ENCODE measurements around the gene IP6K2. TPM values are rescaled to one million over a fixed set of nuclear protein-coding genes. Genes with fewer than 3 reads are reported as not detected.

IP6K2 gene
- total and polyA plus RNA-seq, 10 of the 15 experiments (the other 5 are each of a cell fraction or from before 2014, with no cell fraction given), result 25.8 to 95.9 (median 69.0) TPM

GRCh38 chr3:48679411-48680391, 37.3 kb downstream of the IP6K2 start:
- intact Hi-C loops (cut with micrococcal nuclease; ENCODE audit: unreplicated experiment) (no loop called here), in situ Hi-C loops (cut with MboI) (no loop called here)
- Histone ChIP-seq H3K4me3 (no peak overlapping the region), H3K27me3 (replicated peaks in 1 of 2; ENCODE audit: control insufficient read depth in 2 of 2, insufficient read depth in 2 of 2, low read length in 1 of 2) (no peaks in the 10 kb centered on the region), H3K27ac (ENCODE audit: control insufficient read depth, insufficient read depth) (no peak overlapping the region), H3K9me3 (replicated peaks; ENCODE audit: control insufficient read depth, insufficient read depth, low read length) (no peaks in the 10 kb centered on the region), H2AFZ (ENCODE audit: control insufficient read depth, low read depth, low read length) (no peak overlapping the region), H4K20me1 (ENCODE audit: control insufficient read depth, insufficient read depth) (no peaks in the 10 kb centered on the region), H3K79me2 (ENCODE audit: control insufficient read depth, insufficient read depth, low read length) (peaks cover 16% of the 10 kb centered on the region), H3K9ac (ENCODE audit: control insufficient read depth, insufficient read depth, low read length) (no peak overlapping the region), H3K36me3 (ENCODE audit: control insufficient read depth in 2 of 2, insufficient read depth in 2 of 2, low read length in 1 of 2) (peaks cover 8 to 24% of the 10 kb centered on the region in 2 experiments), H3K4me1 (ENCODE audit: control insufficient read depth, insufficient read depth, low read length) (peaks cover 15% of the 10 kb centered on the region), H3K4me2 (ENCODE audit: control insufficient read depth, insufficient read depth) (no peak overlapping the region)
- TF ChIP-seq SPI1 (IDR thresholded peaks at IDR 0.05; ENCODE audit: borderline replicate concordance, insufficient read depth, low read depth, low read length), result peak; percentile 99
- no peak for TF ChIP-seq PML (IDR thresholded peaks at IDR 0.05; ENCODE audit: low read length)
- DNase-seq (ENCODE audit: low read depth, low spot score) (no peak), ATAC-seq (peak; percentile 86), FAIRE-seq (peak; percentile 77)
- SMC1A ChIA-PET (ENCODE audit: uncharacterized antibody, unreplicated experiment), result no interaction called here
- RAD21 ChIA-PET (ENCODE audit: unreplicated experiment), result no interaction called here
- BruUV-seq (replicated peaks), result no TSS peak
- 50% methylated on average over 20 of the region's 20 CpGs for WGBS (ENCODE audit: insufficient coverage, insufficient replicate concordance, low lambda C conversion rate, missing lambda C conversion rate)
- POLR2A ChIA-PET, result interaction anchor here (0.6 to 0.7 kb wide), 2 partner anchors 12 to 121 kb away, joined by 4 to 7 read pairs; no protein-coding TSS in a partner anchor
- CTCF ChIA-PET, result interaction anchor here (0.6 kb wide), 1 partner anchor 134 kb away, joined by 3 read pairs; no protein-coding TSS in a partner anchor

- H3K79me2 ChIP-seq (ENCODE audit: control insufficient read depth, insufficient read depth, low read length), result peaks cover 7% of the 10 kb centered on the region
- no peak overlapping the region for H3K9ac ChIP-seq (ENCODE audit: control insufficient read depth, insufficient read depth, low read length)
- no peak overlapping the region for H3K4me3 ChIP-seq
- H3K4me1 ChIP-seq (ENCODE audit: control insufficient read depth, insufficient read depth, low read length), result peaks cover 11% of the 10 kb centered on the region
- no peak overlapping the region for H3K27ac ChIP-seq (ENCODE audit: control insufficient read depth, insufficient read depth)
- FAIRE-seq (no peak), ATAC-seq (no peak), DNase-seq (ENCODE audit: low read depth, low spot score) (no peak)
- H3K36me3 ChIP-seq (ENCODE audit: control insufficient read depth in 2 of 2, insufficient read depth in 2 of 2, low read length in 1 of 2), result peaks cover 10 to 25% of the 10 kb centered on the region in 2 experiments
- TF ChIP-seq POLR2AphosphoS2 (IDR thresholded peaks at IDR 0.05; ENCODE audit: low read depth, low read length) (peak; percentile 15; the same call in 1 of the 2 replicates), NFXL1 (IDR thresholded peaks at IDR 0.05; ENCODE audit: borderline replicate concordance) (no peak)
- TF ChIP-seq, protein P1, sequence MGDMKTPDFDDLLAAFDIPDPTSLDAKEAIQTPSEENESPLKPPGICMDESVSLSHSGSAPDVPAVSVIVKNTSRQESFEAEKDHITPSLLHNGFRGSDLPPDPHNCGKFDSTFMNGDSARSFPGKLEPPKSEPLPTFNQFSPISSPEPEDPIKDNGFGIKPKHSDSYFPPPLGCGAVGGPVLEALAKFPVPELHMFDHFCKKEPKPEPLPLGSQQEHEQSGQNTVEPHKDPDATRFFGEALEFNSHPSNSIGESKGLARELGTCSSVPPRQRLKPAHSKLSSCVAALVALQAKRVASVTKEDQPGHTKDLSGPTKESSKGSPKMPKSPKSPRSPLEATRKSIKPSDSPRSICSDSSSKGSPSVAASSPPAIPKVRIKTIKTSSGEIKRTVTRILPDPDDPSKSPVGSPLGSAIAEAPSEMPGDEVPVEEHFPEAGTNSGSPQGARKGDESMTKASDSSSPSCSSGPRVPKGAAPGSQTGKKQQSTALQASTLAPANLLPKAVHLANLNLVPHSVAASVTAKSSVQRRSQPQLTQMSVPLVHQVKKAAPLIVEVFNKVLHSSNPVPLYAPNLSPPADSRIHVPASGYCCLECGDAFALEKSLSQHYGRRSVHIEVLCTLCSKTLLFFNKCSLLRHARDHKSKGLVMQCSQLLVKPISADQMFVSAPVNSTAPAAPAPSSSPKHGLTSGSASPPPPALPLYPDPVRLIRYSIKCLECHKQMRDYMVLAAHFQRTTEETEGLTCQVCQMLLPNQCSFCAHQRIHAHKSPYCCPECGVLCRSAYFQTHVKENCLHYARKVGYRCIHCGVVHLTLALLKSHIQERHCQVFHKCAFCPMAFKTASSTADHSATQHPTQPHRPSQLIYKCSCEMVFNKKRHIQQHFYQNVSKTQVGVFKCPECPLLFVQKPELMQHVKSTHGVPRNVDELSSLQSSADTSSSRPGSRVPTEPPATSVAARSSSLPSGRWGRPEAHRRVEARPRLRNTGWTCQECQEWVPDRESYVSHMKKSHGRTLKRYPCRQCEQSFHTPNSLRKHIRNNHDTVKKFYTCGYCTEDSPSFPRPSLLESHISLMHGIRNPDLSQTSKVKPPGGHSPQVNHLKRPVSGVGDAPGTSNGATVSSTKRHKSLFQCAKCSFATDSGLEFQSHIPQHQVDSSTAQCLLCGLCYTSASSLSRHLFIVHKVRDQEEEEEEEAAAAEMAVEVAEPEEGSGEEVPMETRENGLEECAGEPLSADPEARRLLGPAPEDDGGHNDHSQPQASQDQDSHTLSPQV (IDR thresholded peaks at IDR 0.05), result no peak
- TF ChIP-seq, protein P2, sequence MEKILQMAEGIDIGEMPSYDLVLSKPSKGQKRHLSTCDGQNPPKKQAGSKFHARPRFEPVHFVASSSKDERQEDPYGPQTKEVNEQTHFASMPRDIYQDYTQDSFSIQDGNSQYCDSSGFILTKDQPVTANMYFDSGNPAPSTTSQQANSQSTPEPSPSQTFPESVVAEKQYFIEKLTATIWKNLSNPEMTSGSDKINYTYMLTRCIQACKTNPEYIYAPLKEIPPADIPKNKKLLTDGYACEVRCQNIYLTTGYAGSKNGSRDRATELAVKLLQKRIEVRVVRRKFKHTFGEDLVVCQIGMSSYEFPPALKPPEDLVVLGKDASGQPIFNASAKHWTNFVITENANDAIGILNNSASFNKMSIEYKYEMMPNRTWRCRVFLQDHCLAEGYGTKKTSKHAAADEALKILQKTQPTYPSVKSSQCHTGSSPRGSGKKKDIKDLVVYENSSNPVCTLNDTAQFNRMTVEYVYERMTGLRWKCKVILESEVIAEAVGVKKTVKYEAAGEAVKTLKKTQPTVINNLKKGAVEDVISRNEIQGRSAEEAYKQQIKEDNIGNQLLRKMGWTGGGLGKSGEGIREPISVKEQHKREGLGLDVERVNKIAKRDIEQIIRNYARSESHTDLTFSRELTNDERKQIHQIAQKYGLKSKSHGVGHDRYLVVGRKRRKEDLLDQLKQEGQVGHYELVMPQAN (conservative IDR thresholded peaks at IDR 0.05), result no peak
- WGBS (ENCODE audit: insufficient coverage, insufficient replicate concordance, low lambda C conversion rate, missing lambda C conversion rate), result 96% methylated on average over 24 of the region's 24 CpGs
- ChIA-PET POLR2A (interaction anchor here (0.6 to 0.7 kb wide), 3 partner anchors 12 to 429 kb away, joined by 3 to 7 read pairs (median 4); no protein-coding TSS in a partner anchor), CTCF (no interaction called here), RAD21 (ENCODE audit: unreplicated experiment) (no interaction called here), SMC1A (ENCODE audit: uncharacterized antibody, unreplicated experiment) (no interaction called here)
- H3K4me2 ChIP-seq (ENCODE audit: control insufficient read depth, insufficient read depth), result no peak overlapping the region
- no peaks in the 10 kb centered on the region for H3K9me3 ChIP-seq (replicated peaks; ENCODE audit: control insufficient read depth, insufficient read depth, low read length)
- no peak overlapping the region for H2AFZ ChIP-seq (ENCODE audit: control insufficient read depth, low read depth, low read length)
- intact Hi-C loops (cut with micrococcal nuclease; ENCODE audit: unreplicated experiment), result no loop called here
- H4K20me1 ChIP-seq (ENCODE audit: control insufficient read depth, insufficient read depth), result no peaks in the 10 kb centered on the region
- no TSS peak for BruUV-seq (replicated peaks)
- no peaks in the 10 kb centered on the region for H3K27me3 ChIP-seq (replicated peaks in 1 of 2; ENCODE audit: control insufficient read depth in 2 of 2, insufficient read depth in 2 of 2, low read length in 1 of 2)
- in situ Hi-C loops (cut with MboI), result no loop called here
Observed at GRCh38 chr3:48678566-48679380, 38.2 kb downstream of the IP6K2 start.

All from GM12878 (cell line).